Myometrial cell (primary cell): Measurements from ENCODE around the gene DISP1. TPM values are rescaled to one million over a fixed set of nuclear protein-coding genes. Genes with fewer than 3 reads are reported as not detected.

Experiments
- total RNA-seq: library from RNA; depleted of rRNA; stranded (reverse); fragments of >200 nt; gene quantifications from 2 replicates; pipeline ENCODE4 v1.2.3, GENCODE V29; 2015

The DISP1 gene
- 4.3 and 6.6 TPM in 2 replicates for total RNA-seq

GRCh38 chr1:222814536-222815439 lies at the start of gene DISP1:
Gene DISP1 (plus strand): TSS chr1:222815039. CDS start chr1:222942824, 127,785 bp downstream.

Other genes with a start within 250 kb of the DISP1 start
- gene TAF1A, start 225.1 kb upstream of the DISP1 start, total RNA-seq, result 3.4 and 11.5 TPM in 2 replicates
- gene MIA3, start 196.9 kb upstream of the DISP1 start, total RNA-seq, result 14.7 and 26.8 TPM in 2 replicates
- 54.2 and 58.8 TPM in 2 replicates for gene AIDA, start 102.5 kb upstream of the DISP1 start, total RNA-seq
- 45.0 and 56.9 TPM in 2 replicates for gene BROX, start 102.5 kb upstream of the DISP1 start, total RNA-seq
- gene FAM177B, start 77.8 kb upstream of the DISP1 start, total RNA-seq, result not detected in 2 replicates